Left renal cortex interstitium (tissue), 4 donors: ENCODE measurements around the gene MTHFS. TPM values are rescaled to one million over a fixed set of nuclear protein-coding genes. Genes with fewer than 3 reads are reported as not detected.
"Not testable (repeated sequence)": the region's sequence is repeated elsewhere in the genome, so short reads cannot be mapped to it uniquely, and the experiment has no call there.

Experiments
- DNase-seq, 4 donors: peaks; one replicate each; pipeline ENCODE4 v3.0.0-alpha.2; 2013; ENCODE audit warnings: low read depth in 4 of 4, low spot score in 2 of 4, missing footprints in 1 of 4
- polyA plus RNA-seq, 4 donors: library from polyadenylated mRNA; unstranded; fragments of 120-200 nt; gene quantifications; one replicate each; pipeline ENCODE4 v1.2.1, GENCODE V29; 2013; ENCODE audit not compliant: insufficient read length in 4 of 4

Gene MTHFS
- polyA plus RNA-seq, 4 donors: 30.5 to 40.7 (median 34.6) TPM

DNA sequence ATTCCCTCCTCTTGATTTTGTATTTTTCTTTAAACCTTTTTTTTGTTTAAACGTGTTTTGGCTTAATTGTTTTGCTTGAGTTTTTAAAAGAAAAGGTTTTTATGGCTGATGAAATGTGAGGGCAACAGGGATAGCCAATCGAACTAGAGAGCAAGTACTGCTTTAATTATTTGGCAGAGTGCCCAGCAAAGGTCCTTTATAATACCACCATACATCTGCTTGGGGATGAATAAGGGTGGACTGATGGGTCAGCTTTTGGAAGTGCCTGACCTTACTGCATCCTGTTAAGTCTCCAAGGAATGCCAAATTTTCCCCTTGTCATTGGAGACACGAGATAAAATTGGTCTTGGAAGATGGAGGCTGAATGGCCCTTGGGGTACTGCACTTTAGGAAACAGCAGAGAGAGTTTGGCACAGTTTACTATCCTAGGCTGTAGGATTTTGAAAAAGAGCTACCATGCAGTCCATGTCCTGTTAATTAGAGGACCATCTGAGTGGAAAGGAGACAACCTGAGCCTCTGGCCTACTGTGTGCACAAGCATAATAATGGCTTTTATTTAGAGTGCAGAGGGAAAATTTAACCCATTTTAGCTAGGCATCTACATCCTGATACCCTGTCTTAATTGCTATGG, 19.8 kb upstream of the MTHFS start:
- DNase-seq: no peak

DNA sequence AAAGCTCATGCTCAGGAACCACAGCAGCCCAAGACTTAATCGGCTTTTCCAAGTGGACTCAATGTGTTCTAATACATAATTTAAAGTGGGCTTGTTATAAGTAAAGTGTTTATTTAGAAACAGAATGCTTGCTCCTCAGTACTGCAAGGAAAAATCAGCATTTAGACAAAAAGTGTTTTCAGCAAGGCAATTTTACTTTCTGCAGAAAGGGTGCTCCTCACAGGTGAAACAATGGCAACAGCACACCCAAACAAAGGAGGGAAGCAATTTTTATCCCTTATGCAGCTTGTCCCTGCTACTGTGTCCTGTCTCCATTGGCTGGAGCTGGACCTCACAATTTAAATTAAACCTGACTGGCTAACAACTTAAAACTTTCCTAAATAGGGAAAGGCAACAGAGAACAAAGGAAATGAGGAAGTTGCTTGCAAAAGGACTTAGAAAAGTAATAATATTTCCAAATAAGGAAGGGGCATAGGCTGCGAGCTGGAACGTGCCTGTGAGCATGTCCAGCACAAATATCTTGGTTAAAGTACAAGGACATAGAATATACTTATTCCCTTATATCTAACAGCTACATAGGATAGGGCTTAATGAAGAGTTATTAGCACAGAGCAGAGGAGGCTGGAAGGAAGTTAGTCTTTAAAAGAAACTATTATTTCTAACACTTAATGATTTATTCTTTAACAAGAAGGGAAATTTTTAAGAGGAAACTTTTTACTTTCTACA, 19.1 kb upstream of the MTHFS start:
- not testable (repeated sequence) for DNase-seq

DNA sequence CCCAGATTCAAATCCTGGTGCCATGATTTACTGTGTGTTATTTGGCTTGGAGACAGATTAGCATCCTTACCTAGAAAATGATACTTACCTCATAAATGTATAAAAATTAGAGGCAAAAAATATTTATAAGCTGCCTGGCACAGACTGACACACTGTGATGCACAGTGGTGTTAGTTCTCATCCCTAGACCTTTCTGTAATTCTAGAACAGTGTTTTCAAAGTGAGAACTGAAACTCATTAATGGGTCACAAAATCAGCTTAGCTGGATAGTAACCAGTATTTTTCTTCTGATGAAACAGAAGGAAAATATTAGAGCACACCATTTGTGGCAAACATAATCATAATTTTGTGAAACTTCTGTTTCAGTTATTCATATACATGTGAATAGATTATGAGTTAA, 17.9 kb upstream of the MTHFS start:
- no peak for DNase-seq

DNA sequence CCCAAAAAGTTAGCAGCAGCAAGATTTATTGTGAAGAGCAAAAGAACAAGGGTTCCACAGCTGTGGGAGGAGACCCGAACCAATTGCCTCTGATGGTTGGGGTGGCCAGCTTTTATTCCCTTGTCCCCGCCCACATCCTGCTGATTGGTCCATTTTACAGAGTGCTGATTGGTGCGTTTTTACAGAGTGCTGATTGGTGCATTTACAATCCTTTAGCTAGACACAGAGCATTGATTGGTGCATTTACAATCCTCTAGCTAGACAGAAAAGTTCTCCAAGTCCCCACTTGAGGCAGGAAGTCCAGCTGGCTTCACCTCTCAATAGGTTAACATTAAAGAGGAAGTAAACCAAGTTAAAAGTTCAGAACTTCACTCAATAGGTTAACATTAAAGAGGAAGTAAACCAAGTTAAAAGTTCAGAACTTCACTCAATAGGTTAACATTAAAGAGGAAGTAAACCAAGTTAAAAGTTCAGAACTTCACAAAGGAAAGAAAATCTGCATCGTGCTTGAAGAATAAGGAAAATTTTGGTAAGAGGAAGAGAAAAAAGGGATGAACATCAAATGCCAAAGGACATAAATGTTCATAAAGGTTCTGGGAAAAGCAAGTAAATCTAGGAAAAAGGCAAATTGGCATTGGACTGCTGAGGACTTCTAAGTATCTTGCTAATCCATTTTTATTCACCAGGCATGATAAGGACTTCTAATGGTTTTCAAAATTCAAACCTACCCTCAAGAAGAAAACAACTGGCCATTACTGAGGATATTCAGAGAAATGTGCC, 12.9 kb upstream of the MTHFS start:
- DNase-seq: not testable (repeated sequence)

DNA sequence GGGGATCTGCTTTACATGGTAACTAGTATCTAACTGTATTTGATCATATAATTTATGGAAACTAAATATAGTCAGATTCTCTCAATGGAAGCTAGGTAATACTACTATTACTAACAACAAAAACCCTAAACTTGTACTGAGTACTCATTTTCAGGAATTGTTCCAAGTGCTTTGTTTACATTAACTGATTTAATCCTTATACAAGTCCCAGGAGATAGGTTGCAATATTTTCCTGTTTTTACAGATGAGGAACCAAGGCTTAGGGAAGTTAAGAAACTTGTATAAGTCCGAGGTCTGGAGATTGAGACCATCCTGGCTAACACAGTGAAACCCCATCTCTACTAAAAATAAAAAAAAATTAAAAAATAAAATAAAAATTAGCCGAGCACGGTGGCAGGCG, 7.5 kb upstream of the MTHFS start:
- no peak for DNase-seq

DNA sequence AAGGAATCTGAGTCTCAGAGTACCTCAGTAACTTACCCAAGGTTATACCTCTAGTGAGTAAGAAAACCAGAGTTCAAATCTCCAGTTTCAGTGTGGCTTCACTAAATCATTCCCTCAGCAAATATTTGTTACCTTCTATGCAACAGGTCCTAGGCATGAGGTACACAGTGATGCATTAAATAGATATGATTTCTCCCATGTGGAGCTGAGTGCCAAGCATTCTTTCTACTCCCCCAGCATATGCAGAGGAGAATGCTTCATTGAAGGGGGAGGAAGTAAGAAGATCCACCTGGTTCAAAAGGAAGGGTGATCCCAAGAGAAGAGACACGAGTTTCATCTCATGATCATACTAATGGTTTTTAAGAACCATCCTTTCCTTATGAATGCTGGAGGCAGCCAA, 6.8 kb upstream of the MTHFS start:
- DNase-seq: no peak

DNA sequence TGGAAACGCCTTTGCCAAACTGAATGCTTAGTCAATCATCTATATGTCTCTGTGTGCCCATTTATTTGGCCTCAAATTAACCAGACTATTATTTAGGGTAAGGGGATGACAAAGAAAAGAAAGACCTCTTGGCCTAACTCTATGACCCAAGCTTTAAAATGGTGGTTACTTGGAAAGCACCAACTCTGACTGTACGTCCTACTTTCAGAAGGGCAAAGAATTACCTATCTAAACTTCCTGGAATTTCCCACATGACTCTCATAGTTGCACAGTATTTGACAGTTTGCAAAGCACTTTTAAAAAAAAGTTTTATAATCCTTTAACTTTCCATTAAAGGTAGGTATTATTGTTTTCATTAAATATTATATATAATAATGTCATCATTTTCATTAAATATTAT, 6.3 kb upstream of the MTHFS start:
- DNase-seq: no peak

DNA sequence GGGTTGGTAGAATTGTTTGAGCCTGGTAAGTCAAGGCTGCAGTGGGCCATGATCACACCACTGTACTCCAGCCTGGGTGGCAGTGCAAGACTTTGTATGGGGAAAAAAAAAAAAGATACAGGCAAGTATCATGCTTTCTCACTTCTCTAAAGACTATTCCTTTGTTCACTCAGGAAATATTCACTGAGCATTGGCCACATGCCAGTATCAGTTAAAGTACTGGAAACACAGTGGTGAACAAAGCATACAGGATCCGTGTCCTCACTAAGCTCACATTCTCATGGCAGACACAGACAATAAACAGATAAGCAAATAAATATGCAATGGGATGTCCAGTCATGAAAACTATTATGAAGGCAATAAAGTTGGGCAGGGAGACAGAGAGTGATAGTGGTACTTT, 5.1 kb upstream of the MTHFS start:
- DNase-seq: no peak

DNA sequence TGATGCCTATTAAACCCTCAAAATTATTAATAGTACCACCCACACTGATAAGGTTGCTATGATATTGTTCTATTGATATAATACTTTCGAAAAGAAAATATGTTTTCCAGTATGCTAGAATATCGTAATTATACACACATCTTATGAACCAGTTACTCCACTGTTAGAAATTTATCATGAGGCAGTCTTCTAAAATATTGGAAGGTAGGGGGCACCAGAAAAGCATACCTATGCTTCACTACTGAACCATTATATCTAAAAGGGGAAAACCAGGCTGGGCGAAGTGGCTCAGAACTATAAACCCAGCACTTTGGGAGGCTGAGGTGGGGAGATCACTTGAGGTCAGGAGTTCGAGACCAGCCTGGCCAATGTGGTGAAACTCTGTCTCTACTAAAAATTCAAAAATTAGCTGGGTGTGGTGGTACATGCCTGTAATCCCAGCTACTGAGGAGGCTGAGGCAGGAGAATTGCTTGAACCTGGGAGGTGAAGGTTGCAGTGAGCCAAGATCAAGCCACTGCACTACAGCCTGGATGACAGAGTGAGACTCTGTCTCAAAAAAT, 4.1 kb upstream of the MTHFS start:
- DNase-seq: not testable (repeated sequence)

DNA sequence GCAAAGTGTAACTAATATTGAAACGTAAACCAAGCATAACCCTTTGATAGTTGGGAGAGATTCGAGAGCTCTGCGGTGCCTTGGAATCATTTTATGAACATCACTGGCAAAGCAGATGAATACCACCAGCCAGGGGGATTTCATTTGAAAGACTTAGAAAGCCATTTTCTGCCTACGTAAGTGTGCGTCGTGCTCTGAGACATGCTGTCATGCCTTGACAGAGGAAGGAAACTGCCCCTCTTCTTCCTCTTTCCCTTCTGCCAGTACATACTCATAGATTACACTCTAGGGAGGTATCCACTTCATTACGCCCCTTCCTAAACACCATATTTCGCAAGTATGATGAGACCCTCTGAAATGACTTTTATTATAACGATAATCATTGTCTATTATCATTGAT, 3.3 kb upstream of the MTHFS start:
- DNase-seq: no peak

DNA sequence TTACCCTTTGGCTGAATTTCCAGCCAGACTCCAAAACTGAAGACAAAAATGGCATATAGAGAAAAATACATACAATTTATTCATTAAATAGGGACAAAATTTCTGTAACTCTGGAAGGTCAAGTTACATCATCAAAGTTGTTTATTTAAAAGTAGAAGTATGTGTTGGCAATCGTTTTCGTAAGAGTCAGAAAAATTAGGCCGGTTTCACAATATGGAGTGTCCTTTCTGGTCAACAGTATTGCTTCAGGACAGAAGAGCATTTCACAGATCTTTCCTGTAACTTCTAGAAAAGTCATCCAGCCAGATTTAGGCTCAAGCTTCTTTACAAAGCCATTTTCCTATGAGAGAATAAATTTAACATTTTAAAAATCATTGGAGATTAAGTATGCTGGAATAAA, 2.0 kb upstream of the MTHFS start:
- DNase-seq: not testable (repeated sequence)

DNA sequence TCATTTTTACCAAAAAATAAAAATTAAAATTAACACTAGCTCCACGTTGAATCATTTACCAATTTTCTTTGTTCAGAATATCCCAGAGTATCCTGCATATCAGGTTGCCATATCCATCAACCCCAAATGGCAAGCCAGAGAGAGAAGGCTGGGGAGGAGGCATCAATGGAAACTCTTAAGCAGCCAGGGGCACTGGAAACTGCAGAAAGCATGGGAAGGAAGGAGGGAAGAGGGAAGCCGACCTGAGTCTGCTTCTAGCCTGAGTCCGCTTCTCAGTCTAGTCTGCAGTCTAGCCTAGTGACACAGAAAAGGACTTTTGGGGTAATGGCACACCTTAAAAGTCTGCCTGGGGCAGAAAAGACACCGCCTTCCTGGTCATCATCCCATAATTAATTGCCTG, 1.6 kb upstream of the MTHFS start:
- DNase-seq: no peak

DNA sequence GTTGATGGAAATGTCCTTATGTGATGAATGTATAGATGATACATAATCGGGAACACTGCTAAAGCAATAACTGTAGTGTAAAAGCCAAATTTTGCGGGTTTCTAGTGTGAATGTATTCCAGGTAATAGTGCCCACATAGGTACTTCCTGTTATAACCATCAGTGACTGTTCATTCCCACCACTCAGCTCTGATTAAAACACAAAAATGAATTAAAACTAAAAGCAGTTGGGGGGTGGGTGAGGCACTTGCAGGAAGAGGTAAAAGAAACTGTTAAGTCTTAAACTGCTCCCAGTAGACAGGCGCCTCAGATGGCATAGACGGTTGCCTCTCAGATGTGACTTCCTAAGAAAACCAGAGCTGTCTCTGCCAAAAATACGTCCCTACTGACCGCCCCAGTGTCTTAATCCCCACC, 893 bp upstream of the MTHFS start:
- DNase-seq: no peak

DNA sequence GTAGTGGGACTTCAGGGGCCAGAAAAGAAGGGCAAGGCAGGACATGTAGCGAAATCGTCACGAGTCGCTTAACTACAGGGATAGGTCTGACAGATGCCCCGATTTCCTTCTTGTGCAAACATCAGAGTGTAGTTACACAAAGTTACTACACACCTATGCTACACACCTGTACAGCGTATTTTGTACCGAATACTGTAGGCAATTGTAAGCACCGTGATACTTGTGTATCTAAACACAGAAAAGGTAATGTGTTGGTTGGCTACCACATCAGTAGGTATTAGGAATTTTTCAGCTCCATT, 515 bp upstream of the MTHFS start:
- peak in 1 of 4 donors; percentile 39 for DNase-seq

DNA sequence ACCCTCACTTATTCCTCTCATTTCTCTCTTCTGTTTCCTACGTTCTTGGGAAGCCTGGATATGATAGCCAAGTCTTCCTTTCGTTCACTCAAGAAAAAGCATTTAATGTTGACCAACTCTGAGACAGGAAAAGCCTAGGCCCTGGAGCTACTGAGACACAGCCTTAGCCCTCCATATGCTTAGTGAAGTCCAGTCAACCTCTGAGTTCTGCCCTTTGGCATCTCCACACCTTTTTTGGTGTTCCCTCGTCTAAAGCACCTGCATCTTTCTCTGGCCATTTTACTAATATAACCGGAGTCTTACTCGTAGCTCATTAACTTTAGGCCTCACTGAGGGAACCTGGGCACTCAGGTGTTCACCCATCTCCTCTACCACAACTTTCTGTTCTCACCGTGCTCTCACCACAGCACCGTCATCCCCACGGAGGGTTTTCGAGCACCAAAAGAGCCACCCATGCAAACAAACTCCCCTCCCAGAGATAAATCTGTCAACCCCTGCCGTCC, 632 bp downstream of the MTHFS start:
- peak in 1 of 4 donors; percentile 63 for DNase-seq

DNA sequence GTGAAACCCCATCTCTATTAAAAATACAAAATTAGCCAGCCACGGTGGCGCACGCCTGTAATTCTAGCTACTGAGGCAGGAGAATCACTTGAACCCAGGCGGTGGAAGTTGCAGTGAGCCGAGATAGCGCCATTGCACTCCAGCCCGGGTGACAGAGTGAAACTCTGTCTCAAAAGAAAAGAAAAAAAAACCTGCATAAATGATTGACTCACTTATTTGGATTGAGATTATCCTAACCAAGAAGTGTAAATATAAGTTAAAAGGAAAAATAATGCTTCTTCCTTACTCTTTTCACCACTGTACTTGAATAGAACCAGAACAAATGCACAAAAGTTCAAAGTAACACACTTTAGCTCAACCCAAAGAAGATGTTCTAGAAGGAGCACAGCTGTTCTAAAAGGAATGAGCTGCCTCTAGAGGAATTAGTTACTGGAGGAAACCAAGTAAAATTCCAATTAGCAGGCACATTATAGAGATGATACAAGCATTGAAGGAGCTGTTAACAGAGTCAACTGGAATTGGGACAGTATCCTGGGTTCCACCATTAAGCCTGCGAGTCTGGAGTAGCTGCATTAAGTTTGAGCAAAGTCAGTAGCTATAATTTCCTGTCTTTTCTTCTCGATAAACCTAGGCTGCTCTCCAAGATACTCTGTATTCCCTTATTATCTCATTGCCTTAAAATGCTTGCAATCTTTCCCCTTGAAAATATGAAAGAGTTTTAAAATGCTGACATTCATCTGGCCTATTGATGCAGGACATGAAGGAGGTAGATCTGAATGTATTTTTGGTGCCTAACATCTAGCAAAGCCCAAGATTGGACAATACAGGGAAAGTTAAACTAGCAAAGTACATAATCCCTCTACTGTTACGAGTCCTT, 9.5 kb downstream of the MTHFS start:
- DNase-seq: no peak

DNA sequence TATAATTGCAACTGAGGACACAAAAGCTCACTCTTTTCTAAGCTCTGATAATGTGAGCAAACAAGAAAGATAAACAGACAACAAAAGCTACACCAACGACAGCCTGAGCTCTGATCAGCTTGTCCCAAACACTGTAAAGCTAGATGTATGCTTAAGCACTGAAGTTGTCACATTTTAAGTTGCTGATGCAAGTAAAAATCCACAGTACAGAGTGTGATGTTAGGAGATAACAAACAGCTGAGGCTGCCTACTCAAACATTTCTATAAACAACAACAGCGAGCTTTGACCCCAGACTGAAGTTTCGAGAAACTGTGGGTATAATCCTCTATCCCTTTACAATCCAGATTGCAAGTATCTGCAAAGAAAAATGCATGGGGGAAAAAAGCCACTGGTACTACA, 10.7 kb downstream of the MTHFS start:
- no peak for DNase-seq

DNA sequence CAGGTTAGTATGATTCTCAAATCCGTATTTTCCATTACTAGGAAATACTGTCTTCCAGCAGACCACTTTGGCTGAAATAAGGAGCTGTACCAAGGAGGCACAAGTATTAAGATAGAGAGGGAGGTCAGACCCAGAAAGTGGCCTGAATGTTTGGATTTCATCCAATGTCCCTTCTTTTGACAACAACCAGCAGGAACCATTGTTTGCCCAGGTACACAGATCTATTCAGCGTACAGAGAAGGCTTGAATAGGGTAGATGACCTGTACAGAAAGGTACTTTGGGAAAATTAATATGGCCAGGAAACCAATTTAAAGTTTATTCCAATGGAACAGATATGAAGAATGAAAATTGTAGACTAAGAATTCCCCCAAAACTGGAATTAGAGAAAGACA, 12.6 kb downstream of the MTHFS start:
- no peak for DNase-seq

DNA sequence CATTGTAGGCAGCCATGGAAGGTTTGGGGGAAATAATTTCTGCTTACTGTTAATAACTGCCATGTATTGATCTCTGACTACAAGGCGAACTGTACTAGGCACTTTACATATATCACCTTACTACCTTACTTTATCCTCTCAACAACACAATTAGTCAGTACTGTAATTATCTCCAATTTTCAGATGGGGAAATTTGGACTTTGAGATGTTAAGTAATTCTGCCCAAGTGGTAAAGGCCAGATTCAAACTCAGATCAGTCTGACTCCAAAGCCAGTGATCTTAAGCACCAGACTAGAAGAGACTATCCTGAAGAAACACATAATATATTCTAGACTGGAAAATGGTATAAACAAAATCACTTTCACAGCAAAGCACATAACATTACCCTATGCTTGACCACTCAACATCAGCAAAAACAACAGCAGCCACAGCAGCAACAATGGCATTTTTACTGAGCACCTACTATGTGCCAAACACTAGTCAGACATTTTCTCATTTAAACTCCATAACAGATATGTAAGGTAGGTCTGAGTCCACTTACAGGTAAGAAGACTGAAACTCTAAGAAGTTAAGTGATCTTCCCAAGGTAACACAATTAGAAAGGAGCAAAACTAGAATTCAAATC, 13.1 kb downstream of the MTHFS start:
- DNase-seq: no peak

DNA sequence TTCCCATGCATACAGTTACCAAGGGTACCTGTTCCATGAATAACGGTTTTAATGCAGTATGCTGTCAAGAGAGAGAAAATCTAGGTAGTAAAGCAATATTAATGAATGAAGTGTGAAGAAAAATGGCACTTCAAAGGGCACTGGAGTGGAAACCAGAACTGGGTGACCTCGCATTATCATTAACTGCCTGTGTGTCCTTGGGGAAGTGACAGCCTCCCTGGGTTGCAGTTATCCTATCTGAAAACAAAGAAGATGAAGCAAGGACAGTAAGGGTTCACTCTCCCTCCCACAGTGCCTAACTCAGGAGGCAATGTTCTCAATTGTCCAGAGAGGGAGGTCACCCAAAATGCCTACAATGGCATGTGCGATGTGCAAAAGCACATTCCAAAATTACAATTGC, 15.1 kb downstream of the MTHFS start:
- no peak for DNase-seq
